Measurements from ENCODE around the gene LGI1. TPM values are rescaled to one million over a fixed set of nuclear protein-coding genes. Genes with fewer than 3 reads are reported as not detected.

LGI1 gene
- total RNA-seq, 1 donor from 2014 or later, result 2.3 TPM

GRCh38 chr10:93844979-93845626, 87.4 kb downstream of the LGI1 start:
- no peaks in the 10 kb centered on the region for H3K4me1 Mint-ChIP-seq (ENCODE audit: low read depth)
- H3K9me3 Mint-ChIP-seq (ENCODE audit: low read depth), result no peaks in the 10 kb centered on the region
- no peak for TF ChIP-seq CTCF (IDR thresholded peaks at IDR 0.05)
- H3K4me3 Mint-ChIP-seq (ENCODE audit: unreplicated experiment), result no peak overlapping the region
- H3K27me3 Mint-ChIP-seq (ENCODE audit: low read depth), result peaks cover 5% of the 10 kb centered on the region
- H3K27ac Mint-ChIP-seq (ENCODE audit: unreplicated experiment), result no peak overlapping the region
- H3K36me3 Mint-ChIP-seq (ENCODE audit: low read depth), result peaks cover 1% of the 10 kb centered on the region
- DNase-seq (ENCODE audit: low spot score), result no peak

Other genes with a start within 250 kb of the LGI1 start
- not detected in 3 replicates for gene FFAR4, start 191.3 kb upstream of the LGI1 start, total RNA-seq
- 10.7 to 30.1 TPM (median 29.3 TPM) in 3 replicates for gene RBP4, start 156.7 kb upstream of the LGI1 start, total RNA-seq
- gene PDE6C, start 145.4 kb upstream of the LGI1 start, total RNA-seq, result not detected in 3 replicates
- gene FRA10AC1, start 55.3 kb upstream of the LGI1 start, total RNA-seq, result 11.8 to 15.2 TPM (median 13.2 TPM) in 3 replicates
- 4.6 to 10.8 TPM (median 5.3 TPM) in 3 replicates for gene SLC35G1, start 136.0 kb downstream of the LGI1 start, total RNA-seq
- gene PLCE1, start 236.0 kb downstream of the LGI1 start, total RNA-seq, result 9.9 to 14.7 TPM (median 10.6 TPM) in 3 replicates